K562 (cell line): Measurements from ENCODE around the gene AGXT. TPM values are rescaled to one million over a fixed set of nuclear protein-coding genes. Genes with fewer than 3 reads are reported as not detected.
A peak's percentile ranks its signal among the peaks of the same experiment; 100 is the strongest.

ENCODE experiments used
- ATAC-seq: fragments of 200-7000 bp; cut with Tn5 transposase; 3 replicates; pipeline ENCODE4 v1.9.1; 2020; ENCODE audit warnings: moderate library complexity
- BruUV-seq: library from RNA; stranded (reverse); fragments of 400-500 nt; replicated peaks from 2 replicates; lab custom pipeline; 2021; lab: Mats Ljungman, UMichigan
- CTCF ChIA-PET: fragments of 300-600 bp; formaldehyde crosslinking; extraction: SDS; loops from one replicate; lab custom pipeline; 2021; ENCODE audit warnings: low intra/inter-chr PET ratio; lab: Yijun Ruan, JAX
- POLR2A ChIA-PET: fragments of 300-600, 350-650 bp; sonication (Branson Sonifier 250); formaldehyde crosslinking; extraction: SDS; loops from one replicate; lab custom pipeline; 2021; ENCODE audit warnings: antibody characterized with exemption, inconsistent platforms; lab: Yijun Ruan, JAX
- DNase-seq, 4 experiments: peaks; one replicate each; pipeline versions ENCODE4 v3.0.0 to v3.0.0-alpha.2; 2011 to 2018; ENCODE audit warnings: low spot score in 3 of 4, mixed read lengths in 3 of 4; ENCODE audit errors: extremely low read depth in 1 of 4
- FAIRE-seq: peaks from 2 replicates; lab custom pipeline; 2011; peaks lifted over from hg19 to GRCh38; lab: Jason Lieb, UNC
- H2AFZ ChIP-seq: 2 replicates; pipeline ENCODE4 v1.6.0; 2011; ENCODE audit warnings: low read depth, low read length, control low read depth, inconsistent platforms
- H3K27ac ChIP-seq: fragments of 200-600 bp; 3 replicates; pipeline ENCODE4 v1.8.0; 2011; ENCODE audit warnings: low read depth, mild to moderate bottlenecking, control low read depth, inconsistent platforms, low read length, moderate library complexity, mixed read lengths; ENCODE audit errors: extremely low read depth
- H3K27me3 ChIP-seq, 2 experiments: fragments of 300-600 bp in 1 of 2; 2 replicates in 1 of 2; 3 replicates in 1 of 2; pipeline versions ENCODE4 v1.6.0 to v1.8.0; 2011; ENCODE audit warnings: inconsistent platforms in 2 of 2, low read length in 2 of 2, mild to moderate bottlenecking in 1 of 2, mixed read lengths in 1 of 2, moderate library complexity in 1 of 2; ENCODE audit not compliant: control insufficient read depth in 2 of 2, insufficient read depth in 2 of 2
- H3K36me3 ChIP-seq: fragments of 300-600 bp; 3 replicates; pipeline ENCODE4 v1.8.0; 2011; ENCODE audit warnings: mild to moderate bottlenecking, low read length, inconsistent platforms; ENCODE audit not compliant: control insufficient read depth, insufficient read depth
- H3K4me1 ChIP-seq, 2 experiments: fragments of 200-600 bp in 1 of 2; replicated peaks in 1 of 2; 2 replicates in 1 of 2; 3 replicates in 1 of 2; pipeline versions ENCODE4 v1.5.1 to v1.8.0; 2011; ENCODE audit warnings: inconsistent platforms in 2 of 2, low read length in 2 of 2, mild to moderate bottlenecking in 1 of 2, mixed read lengths in 1 of 2, moderate library complexity in 1 of 2; ENCODE audit not compliant: control insufficient read depth in 2 of 2, insufficient read depth in 2 of 2
- H3K4me2 ChIP-seq: 2 replicates; pipeline ENCODE4 v1.6.1; 2011; ENCODE audit warnings: low read length, control low read depth, inconsistent platforms, mixed read lengths; ENCODE audit not compliant: insufficient read depth
- H3K4me3 ChIP-seq: fragments of 200-600 bp; sonication (generic), shearing (Covaris generic); 2 replicates; pipeline ENCODE4 v1.5.1; 2016; ENCODE audit warnings: control low read depth, inconsistent platforms
- H3K79me2 ChIP-seq: fragments of 200-600 bp; 3 replicates; pipeline ENCODE4 v1.8.0; 2011; ENCODE audit warnings: low read length, inconsistent platforms; ENCODE audit not compliant: control insufficient read depth, insufficient read depth
- H3K9ac ChIP-seq, 2 experiments: 2 replicates each; pipeline versions ENCODE4 v1.6.0 to v1.6.1; 2011; ENCODE audit warnings: low read depth in 2 of 2, low read length in 2 of 2, control low read depth in 1 of 2, inconsistent platforms in 1 of 2, mild to moderate bottlenecking in 1 of 2, mixed read lengths in 1 of 2; ENCODE audit not compliant: insufficient read depth in 1 of 2
- H3K9me1 ChIP-seq: one replicate; pipeline ENCODE4 v1.6.0; 2011; ENCODE audit warnings: inconsistent platforms, mild to moderate bottlenecking, low read length, moderate library complexity; ENCODE audit not compliant: control insufficient read depth, insufficient read depth
- H3K9me3 ChIP-seq: replicated peaks from 2 replicates; pipeline ENCODE4 v1.5.1; 2011; ENCODE audit warnings: low read depth, low read length, inconsistent platforms; ENCODE audit not compliant: control insufficient read depth, insufficient read depth
- H4K20me1 ChIP-seq: replicated peaks from 2 replicates; pipeline ENCODE4 v1.6.1; 2011; ENCODE audit warnings: low read length, inconsistent platforms, mixed read lengths; ENCODE audit not compliant: control insufficient read depth, insufficient read depth
- ATF3 ChIP-seq, 2 experiments: fragments of 450-650 bp in 1 of 2; sonication (generic) in 1 of 2; formaldehyde crosslinking in 1 of 2; IDR thresholded peaks in 1 of 2; conservative IDR thresholded peaks in 1 of 2; 2 replicates each; pipeline versions ENCODE4 v1.6.1 to v1.8.1; 2016 to 2023; ENCODE audit warnings: mild to moderate bottlenecking in 2 of 2, moderate library complexity in 2 of 2, inconsistent platforms in 1 of 2, missing genetic modification reagents in 1 of 2
- BCOR ChIP-seq: fragments of 450-650 bp; IDR thresholded peaks from 2 replicates; pipeline ENCODE4 v1.6.1; 2016
- CHCHD3 ChIP-seq: fragments of 250-450 bp; sonication (Bioruptor Pico); IDR thresholded peaks from 2 replicates; pipeline ENCODE4 v2.1.2; 2022; ENCODE audit warnings: mild to moderate bottlenecking
- ELF4 ChIP-seq: fragments of 450-650 bp; formaldehyde crosslinking; IDR thresholded peaks from 2 replicates; pipeline ENCODE4 v1.4.0; 2022; ENCODE audit warnings: missing genetic modification characterization
- ETV6 ChIP-seq, 3 experiments: fragments of 150-350 bp in 1 of 3; sonication (generic) in 1 of 3; formaldehyde crosslinking in 1 of 3; IDR thresholded peaks; 2 replicates each; pipeline versions ENCODE4 v1.6.1 to v1.8.0; 2014 to 2022; ENCODE audit warnings: borderline replicate concordance in 2 of 3, low read depth in 2 of 3, antibody characterized with exemption in 1 of 3, low read length in 1 of 3, mild to moderate bottlenecking in 1 of 3, missing genetic modification reagents in 1 of 3
- KDM1A ChIP-seq, 2 experiments: fragments of 450-650 bp; IDR thresholded peaks; 2 replicates each; pipeline ENCODE4 v1.6.1; 2016; ENCODE audit warnings: mild to moderate bottlenecking in 2 of 2
- NR2F6 ChIP-seq: fragments of 450-650 bp; formaldehyde crosslinking; IDR thresholded peaks from 2 replicates; pipeline ENCODE4 v1.4.0; 2020; ENCODE audit warnings: mild to moderate bottlenecking
- WGBS: fragments of 100-300 bp; shearing (Covaris generic); methylation state at CpG from one replicate; pipeline ENCODE4 v1.1.6; 2016; ENCODE audit warnings: low coverage, mixed read lengths; ENCODE audit not compliant: insufficient coverage; ENCODE audit errors: missing lambda C conversion rate; 5-methylcytosine and 5-hydroxymethylcytosine counted together
- in situ Hi-C: fragments of 300-500 bp; cut with MboI; formaldehyde crosslinking; loops from 4 replicates; pipeline ENCODE4 v1.15.0; 2018; ENCODE audit warnings: inconsistent platforms, mixed read lengths
- intact Hi-C: fragments of 100-400 bp; cut with micrococcal nuclease; formaldehyde crosslinking; loops from 2 replicates; pipeline ENCODE4 v1.14.2; 2022
- polyA plus RNA-seq, 8 experiments: library from polyadenylated mRNA; depleted of rRNA in 4 of 8; stranded (reverse) in 5 of 8; unstranded in 3 of 8; fragments of >200 nt; fragmentation: Nextera tagmentation in 2 of 8; fragmentation: Illumina TruSeq in 1 of 8; extraction: Ambion mirVana in 2 of 8; extraction: Trizol in 1 of 8; gene quantifications; 2 replicates each; pipeline versions ENCODE4 v1.2.1 to v1.2.3, GENCODE V29; 2011 to 2014; ENCODE audit warnings: inconsistent platforms in 1 of 8, missing spikeins in 1 of 8
- total RNA-seq, 7 experiments: library from RNA; depleted of rRNA in 6 of 7; stranded (reverse); fragments of >200 nt in 6 of 7; fragmentation: Illumina TruSeq in 2 of 7; extraction: Trizol in 2 of 7; gene quantifications; 2 replicates each; pipeline versions ENCODE4 v1.2.1 to v1.2.3, GENCODE V29; 2011 to 2021; ENCODE audit warnings: low replicate concordance in 1 of 7
- TF ChIP-seq, protein P1 (sequence below): fragments of 250-450 bp; sonication (Bioruptor Pico); IDR thresholded peaks from 2 replicates; pipeline ENCODE4 v1.9.0; 2021; ENCODE audit warnings: mild to moderate bottlenecking

Gene AGXT
- total and polyA plus RNA-seq, 9 of the 15 experiments (the other 6 are each of a cell fraction or from before 2014, with no cell fraction given) = 0.18 TPM; not detected in 8

DNA sequence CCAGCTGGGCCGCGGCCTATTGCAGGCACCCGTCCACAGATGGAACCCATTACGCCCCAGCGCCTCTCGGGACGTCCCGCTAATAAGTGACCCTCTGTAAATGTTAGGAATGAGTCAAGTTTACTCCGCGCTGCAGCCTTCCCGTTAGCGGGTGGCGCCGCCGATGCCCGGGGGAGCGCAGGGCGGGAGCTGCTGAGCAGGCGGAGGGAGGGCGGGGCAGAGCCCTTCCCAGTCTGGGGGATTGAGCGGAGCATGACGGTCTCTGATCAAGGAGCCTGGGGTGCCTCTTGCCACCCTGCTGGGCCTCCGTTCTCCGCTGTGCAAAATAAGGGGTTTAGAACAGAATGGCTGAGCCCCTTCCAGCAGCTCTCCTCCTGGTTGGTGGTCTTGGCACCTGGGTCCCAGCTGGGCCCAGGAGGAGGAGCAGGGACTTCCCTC, 48.0 kb downstream of the AGXT start (continued):
- TF ChIP-seq, protein P1, sequence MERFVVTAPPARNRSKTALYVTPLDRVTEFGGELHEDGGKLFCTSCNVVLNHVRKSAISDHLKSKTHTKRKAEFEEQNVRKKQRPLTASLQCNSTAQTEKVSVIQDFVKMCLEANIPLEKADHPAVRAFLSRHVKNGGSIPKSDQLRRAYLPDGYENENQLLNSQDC (CRISPR knock-in tag) = no peak
- TF ChIP-seq ATF3 (IDR thresholded peaks at IDR 0.05) (no peak), ATF3 (CRISPR knock-in tag; conservative IDR thresholded peaks at IDR 0.05) (no peak), ETV6 (IDR thresholded peaks at IDR 0.05; ENCODE audit: borderline replicate concordance in 1 of 2, low read depth in 2 of 2, low read length in 1 of 2) (no peak), ETV6 (CRISPR knock-in tag; IDR thresholded peaks at IDR 0.05; ENCODE audit: borderline replicate concordance) (no peak)

DNA sequence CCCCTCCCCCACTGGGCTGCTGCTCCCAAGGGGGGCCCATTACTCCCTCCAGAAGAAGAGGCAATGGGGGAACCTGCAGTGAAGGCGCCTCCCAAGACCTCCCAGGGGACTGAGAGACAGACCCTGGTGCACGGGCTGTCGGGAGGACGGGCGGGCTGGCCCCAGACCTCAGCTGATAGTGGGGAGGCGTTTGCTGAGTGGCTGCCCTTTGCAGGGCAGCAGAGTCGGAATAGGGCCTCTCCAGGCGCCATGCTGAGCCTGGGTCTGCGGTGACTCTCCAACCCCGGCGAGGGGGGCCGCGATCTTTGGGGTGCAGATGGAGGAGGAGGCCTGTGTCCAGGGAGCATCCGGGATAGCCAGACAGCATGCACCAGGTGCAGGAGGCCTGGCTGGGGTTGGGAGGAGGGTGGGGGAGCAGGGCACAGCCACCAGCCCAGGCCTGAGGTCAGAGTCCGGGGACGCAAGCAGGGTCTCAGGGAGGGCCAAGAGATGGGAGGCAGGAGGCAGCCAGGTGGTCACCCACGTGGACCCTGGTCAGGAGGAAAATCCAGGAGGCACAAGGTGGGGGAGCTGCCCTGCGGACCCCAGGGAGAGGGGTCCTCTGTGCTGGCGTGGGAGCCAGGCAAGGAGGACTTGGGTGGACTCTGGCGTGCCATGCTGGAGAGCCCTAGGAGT, 48.5 kb downstream of the AGXT start:
- ATAC-seq (no peak), FAIRE-seq (no peak), DNase-seq (no peak)
- no TSS peak for BruUV-seq
- Histone ChIP-seq H3K36me3 (no peaks in the 10 kb centered on the region), H3K4me3 (no peak overlapping the region), H3K4me2 (no peak overlapping the region), H3K9me1 (no peaks in the 10 kb centered on the region), H2AFZ (no peak overlapping the region), H3K4me1 (peaks cover 0 to 28% of the 10 kb centered on the region in 2 experiments; a peak in 2 of 5 replicates), H3K27ac (no peak overlapping the region), H4K20me1 (peaks cover 6% of the 10 kb centered on the region), H3K9ac (no peak overlapping the region), H3K9me3 (no peaks in the 10 kb centered on the region), H3K27me3 (peaks cover 0 to 36% of the 10 kb centered on the region in 2 experiments; a peak in 2 of 5 replicates), H3K79me2 (no peaks in the 10 kb centered on the region)
- CTCF ChIA-PET = no interaction called here
- intact Hi-C loops = loop anchor here (10.0 kb wide), 1 partner anchor 158 kb away; no protein-coding TSS in a partner anchor
- in situ Hi-C loops = no loop called here
- POLR2A ChIA-PET = interaction anchor here (0.7 kb wide), 1 partner anchor 9 kb away, joined by 3 read pairs; no protein-coding TSS in a partner anchor
- TF ChIP-seq NR2F6 (CRISPR knock-in tag) (no peak), CHCHD3 (CRISPR knock-in tag) (no peak), BCOR (no peak), KDM1A (IDR thresholded peaks at IDR 0.05) (peak in 1 of 2 experiments; percentile 56; a peak in 1 of 4 replicates), ELF4 (CRISPR knock-in tag) (no peak)
- 9% methylated on average over 15 of the region's 20 CpGs for WGBS
